Loucy (cell line): ENCODE data around the gene PGAM1.

Experiments used
- EZH2phosphoT487 ChIP-seq: fragments of 200-600 bp; IDR thresholded peaks from 2 replicates; pipeline ENCODE4 v1.6.1; 2018; ENCODE audit warnings: antibody characterized with exemption, mild to moderate bottlenecking, moderate library complexity, borderline replicate concordance
- TF ChIP-seq, protein P1 (sequence below): fragments of 200-600 bp; sonication (generic); conservative IDR thresholded peaks from 2 replicates; pipeline ENCODE4 v1.5.1; 2014; ENCODE audit warnings: mild to moderate bottlenecking, antibody characterized with exemption, low read length

- TF ChIP-seq, protein P1, sequence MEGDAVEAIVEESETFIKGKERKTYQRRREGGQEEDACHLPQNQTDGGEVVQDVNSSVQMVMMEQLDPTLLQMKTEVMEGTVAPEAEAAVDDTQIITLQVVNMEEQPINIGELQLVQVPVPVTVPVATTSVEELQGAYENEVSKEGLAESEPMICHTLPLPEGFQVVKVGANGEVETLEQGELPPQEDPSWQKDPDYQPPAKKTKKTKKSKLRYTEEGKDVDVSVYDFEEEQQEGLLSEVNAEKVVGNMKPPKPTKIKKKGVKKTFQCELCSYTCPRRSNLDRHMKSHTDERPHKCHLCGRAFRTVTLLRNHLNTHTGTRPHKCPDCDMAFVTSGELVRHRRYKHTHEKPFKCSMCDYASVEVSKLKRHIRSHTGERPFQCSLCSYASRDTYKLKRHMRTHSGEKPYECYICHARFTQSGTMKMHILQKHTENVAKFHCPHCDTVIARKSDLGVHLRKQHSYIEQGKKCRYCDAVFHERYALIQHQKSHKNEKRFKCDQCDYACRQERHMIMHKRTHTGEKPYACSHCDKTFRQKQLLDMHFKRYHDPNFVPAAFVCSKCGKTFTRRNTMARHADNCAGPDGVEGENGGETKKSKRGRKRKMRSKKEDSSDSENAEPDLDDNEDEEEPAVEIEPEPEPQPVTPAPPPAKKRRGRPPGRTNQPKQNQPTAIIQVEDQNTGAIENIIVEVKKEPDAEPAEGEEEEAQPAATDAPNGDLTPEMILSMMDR = no peak
- no peak for TF ChIP-seq EZH2phosphoT487
These were observed 42.8 kb upstream of the PGAM1 start for GRCh38 chr10:97383159-97383558.
